ENCODE results near the gene LHX5. TPM values are rescaled to one million over a fixed set of nuclear protein-coding genes. Genes with fewer than 3 reads are reported as not detected.

Gene LHX5
- total RNA-seq, 4 donors from 2014 or later: not detected

- no peak for TF ChIP-seq CTCF (IDR thresholded peaks at IDR 0.05)
- no peak for TF ChIP-seq POLR2A (IDR thresholded peaks at IDR 0.05)
- H3K4me3 ChIP-seq: no peak overlapping the region
These were observed 34.5 kb downstream of the LHX5 start for GRCh38 chr12:113436993-113437728.

GRCh38 chr12:113436586-113436985 lies 35.1 kb downstream of the LHX5 start:
- WGBS, 2 donors: 33 to 80% methylated on average over 1 to 2 of the region's 6 CpGs
- DNase-seq: no peak
- H3K9me3 ChIP-seq: no peaks in the 10 kb centered on the region
- H3K36me3 ChIP-seq: no peaks in the 10 kb centered on the region
- no peak overlapping the region for H3K27ac ChIP-seq
- intact Hi-C loops (cut with DNase I): no loop called here
- no peak for TF ChIP-seq POLR2A (IDR thresholded peaks at IDR 0.05)
- TF ChIP-seq CTCF (IDR thresholded peaks at IDR 0.05): no peak
- H3K4me3 ChIP-seq: no peak overlapping the region
- peaks cover 0 to 37% (median 0%) of the 10 kb centered on the region in 4 donors for H3K27me3 ChIP-seq
- H3K4me1 ChIP-seq: no peaks in the 10 kb centered on the region

More at GRCh38 chr12:113436993-113437728, 34.5 kb downstream of the LHX5 start:
- 67 to 75% methylated on average over 4 to 6 of the region's 6 CpGs for WGBS, 2 donors
- no peaks in the 10 kb centered on the region for H3K9me3 ChIP-seq
- no peaks in the 10 kb centered on the region for H3K4me1 ChIP-seq
- H3K36me3 ChIP-seq: no peaks in the 10 kb centered on the region
- peaks cover 0 to 43% (median 0%) of the 10 kb centered on the region in 4 donors for H3K27me3 ChIP-seq
- DNase-seq: no peak
- intact Hi-C loops (cut with DNase I): no loop called here
- no peak overlapping the region for H3K27ac ChIP-seq

GRCh38 chr12:113435367-113435766 lies 36.3 kb downstream of the LHX5 start:
- Histone ChIP-seq H3K9me3 (no peaks in the 10 kb centered on the region), H3K4me1 (no peaks in the 10 kb centered on the region), H3K27me3 (peaks cover 0 to 27% (median 0%) of the 10 kb centered on the region in 4 donors), H3K4me3 (no peak overlapping the region), H3K27ac (no peak overlapping the region), H3K36me3 (no peaks in the 10 kb centered on the region)
- WGBS, 2 donors: 75% methylated on average over 2 of the region's 5 CpGs; no CpG with 5 or more reads in 1 of the 2 donors
- TF ChIP-seq CTCF (IDR thresholded peaks at IDR 0.05) (no peak), POLR2A (IDR thresholded peaks at IDR 0.05) (no peak)
- DNase-seq: no peak
- intact Hi-C loops (cut with DNase I): no loop called here

- DNase-seq: no peak
- Histone ChIP-seq H3K4me1 (no peaks in the 10 kb centered on the region), H3K27me3 (peaks cover 0 to 26% (median 0%) of the 10 kb centered on the region in 4 donors), H3K27ac (no peak overlapping the region), H3K9me3 (no peaks in the 10 kb centered on the region), H3K36me3 (no peaks in the 10 kb centered on the region), H3K4me3 (no peak overlapping the region)
- TF ChIP-seq CTCF (IDR thresholded peaks at IDR 0.05) (no peak), POLR2A (IDR thresholded peaks at IDR 0.05) (no peak)
- intact Hi-C loops (cut with DNase I): no loop called here
These were observed 38.7 kb downstream of the LHX5 start for GRCh38 chr12:113432986-113433385.

GRCh38 chr12:113428482-113428881 lies 43.2 kb downstream of the LHX5 start:
- intact Hi-C loops (cut with DNase I): loop anchor here (10.0 kb wide), 1 partner anchor 224 kb away; no protein-coding TSS in a partner anchor
- H3K36me3 ChIP-seq: no peaks in the 10 kb centered on the region
- H3K4me3 ChIP-seq: no peak overlapping the region
- no peaks in the 10 kb centered on the region for H3K4me1 ChIP-seq
- WGBS, 2 donors: 14 to 57% methylated on average over 1 of the region's 1 CpG
- H3K27me3 ChIP-seq: peaks cover 0 to 38% (median 0%) of the 10 kb centered on the region in 4 donors
- DNase-seq: no peak
- TF ChIP-seq POLR2A (IDR thresholded peaks at IDR 0.05) (no peak), CTCF (IDR thresholded peaks at IDR 0.05) (no peak)
- H3K27ac ChIP-seq: no peak overlapping the region
- no peaks in the 10 kb centered on the region for H3K9me3 ChIP-seq

All from esophagus squamous epithelium (tissue), 5 donors.